ENCODE data around the gene BCL6. TPM values are rescaled to one million over a fixed set of nuclear protein-coding genes. Genes with fewer than 3 reads are reported as not detected.

The BCL6 gene
- total RNA-seq, 4 donors from 2014 or later, result 193 to 441 (median 282) TPM

GRCh38 chr3:187769771-187770170 lies 24.5 kb upstream of the BCL6 start:
- WGBS, 2 donors, result 14 to 17% methylated on average over 2 of the region's 2 CpGs
- TF ChIP-seq CTCF (IDR thresholded peaks at IDR 0.05), result no peak
- no peak for TF ChIP-seq POLR2A (IDR thresholded peaks at IDR 0.05)
- DNase-seq (ENCODE audit: low spot score in 2 of 2), result no peak
- H3K4me3 ChIP-seq (ENCODE audit: low read depth, poor library complexity, severe bottlenecking), result no peak overlapping the region
- intact Hi-C loops (cut with DNase I; ENCODE audit: low total_unique reads), result no loop called here

GRCh38 chr3:187767266-187768012 lies 22.2 kb upstream of the BCL6 start:
- DNase-seq (ENCODE audit: low spot score in 2 of 2), result no peak
- WGBS, 2 donors, result 75 to 86% methylated on average over 3 of the region's 3 CpGs
- intact Hi-C loops (cut with DNase I; ENCODE audit: low total_unique reads), result no loop called here

GRCh38 chr3:187765342-187765741 lies 20.1 kb upstream of the BCL6 start:
- no peak for TF ChIP-seq CTCF (IDR thresholded peaks at IDR 0.05)
- no peak for TF ChIP-seq POLR2A (IDR thresholded peaks at IDR 0.05)
- intact Hi-C loops (cut with DNase I; ENCODE audit: low total_unique reads), result no loop called here
- no peak for DNase-seq (ENCODE audit: low spot score in 2 of 2)
- WGBS, 2 donors, result 96 to 98% methylated on average over 2 of the region's 2 CpGs
- no peak overlapping the region for H3K4me3 ChIP-seq (ENCODE audit: low read depth, poor library complexity, severe bottlenecking)

More at GRCh38 chr3:187767266-187768012, 22.2 kb upstream of the BCL6 start:
- H3K4me3 ChIP-seq (ENCODE audit: low read depth, poor library complexity, severe bottlenecking), result no peak overlapping the region
- TF ChIP-seq POLR2A (IDR thresholded peaks at IDR 0.05) (no peak), CTCF (IDR thresholded peaks at IDR 0.05) (no peak)

- intact Hi-C loops (cut with DNase I; ENCODE audit: low total_unique reads), result no loop called here
- DNase-seq (ENCODE audit: low spot score in 2 of 2), result peak in 1 of 2 donors; percentile 54
- H3K4me3 ChIP-seq (ENCODE audit: low read depth, poor library complexity, severe bottlenecking), result no peak overlapping the region
- TF ChIP-seq POLR2A (IDR thresholded peaks at IDR 0.05) (no peak), CTCF (IDR thresholded peaks at IDR 0.05) (no peak)
- 43 to 51% methylated on average over 7 of the region's 7 CpGs for WGBS, 2 donors
Measured at GRCh38 chr3:187763850-187764648, 18.8 kb upstream of the BCL6 start.

DNA sequence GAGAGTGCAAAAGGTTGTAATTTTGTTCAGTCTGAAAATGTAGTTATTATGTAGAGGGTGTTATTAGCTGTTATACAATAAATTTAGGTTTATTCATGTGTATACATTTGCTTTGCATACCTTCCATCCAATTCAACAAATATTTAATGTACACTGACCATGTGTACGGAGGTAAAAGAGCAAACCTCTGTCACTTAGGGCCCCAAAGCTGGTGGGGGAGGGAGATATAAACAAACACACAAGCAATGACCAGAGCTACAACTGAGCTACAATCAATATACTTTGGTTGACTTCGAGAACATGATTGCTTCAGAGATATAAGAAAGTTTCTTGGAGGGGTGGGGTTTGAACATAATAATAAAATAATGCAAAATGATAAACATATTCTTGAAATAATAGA lies 17.5 kb upstream of the BCL6 start:
- 89 to 94% methylated on average over 2 of the region's 2 CpGs for WGBS, 2 donors
- DNase-seq (ENCODE audit: low spot score in 2 of 2), result no peak
- TF ChIP-seq POLR2A (IDR thresholded peaks at IDR 0.05) (no peak), CTCF (IDR thresholded peaks at IDR 0.05) (no peak)
- no peak overlapping the region for H3K4me3 ChIP-seq (ENCODE audit: low read depth, poor library complexity, severe bottlenecking)
- intact Hi-C loops (cut with DNase I; ENCODE audit: low total_unique reads), result no loop called here

Data from lower leg skin (tissue), 4 donors.